ENCODE results near the gene SLC25A21. TPM values are rescaled to one million over a fixed set of nuclear protein-coding genes. Genes with fewer than 3 reads are reported as not detected.
"Not testable (repeated sequence)": the region's sequence is repeated elsewhere in the genome, so short reads cannot be mapped to it uniquely, and the experiment has no call there.

The SLC25A21 gene
- total and polyA plus RNA-seq, 10 donors = 0.06 to 1.1 (median 0.22) TPM; not detected in 2

DNA sequence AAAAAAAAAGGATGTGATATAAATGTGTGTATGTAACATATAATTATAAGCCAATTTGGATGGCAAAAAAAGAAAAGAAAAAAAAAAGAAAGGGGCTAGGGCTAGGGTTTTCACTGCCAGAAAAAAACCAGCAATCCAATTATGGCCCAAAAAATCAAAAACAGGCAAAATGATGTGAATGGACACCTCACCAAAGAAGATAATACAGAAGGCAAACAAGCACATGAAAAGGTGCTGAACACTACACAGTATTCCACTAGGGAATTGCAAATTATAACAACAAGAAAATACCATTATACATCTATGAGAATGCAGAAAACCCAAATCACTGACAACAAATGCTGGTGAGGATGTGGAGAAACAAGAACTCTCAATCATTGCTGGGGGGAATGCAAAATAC, 13.3 kb upstream of the SLC25A21 start:
- TF ChIP-seq POLR2AphosphoS5 (IDR thresholded peaks at IDR 0.05) (no peak), POLR2A (IDR thresholded peaks at IDR 0.05) (no peak)
- TF ChIP-seq, protein P1, sequence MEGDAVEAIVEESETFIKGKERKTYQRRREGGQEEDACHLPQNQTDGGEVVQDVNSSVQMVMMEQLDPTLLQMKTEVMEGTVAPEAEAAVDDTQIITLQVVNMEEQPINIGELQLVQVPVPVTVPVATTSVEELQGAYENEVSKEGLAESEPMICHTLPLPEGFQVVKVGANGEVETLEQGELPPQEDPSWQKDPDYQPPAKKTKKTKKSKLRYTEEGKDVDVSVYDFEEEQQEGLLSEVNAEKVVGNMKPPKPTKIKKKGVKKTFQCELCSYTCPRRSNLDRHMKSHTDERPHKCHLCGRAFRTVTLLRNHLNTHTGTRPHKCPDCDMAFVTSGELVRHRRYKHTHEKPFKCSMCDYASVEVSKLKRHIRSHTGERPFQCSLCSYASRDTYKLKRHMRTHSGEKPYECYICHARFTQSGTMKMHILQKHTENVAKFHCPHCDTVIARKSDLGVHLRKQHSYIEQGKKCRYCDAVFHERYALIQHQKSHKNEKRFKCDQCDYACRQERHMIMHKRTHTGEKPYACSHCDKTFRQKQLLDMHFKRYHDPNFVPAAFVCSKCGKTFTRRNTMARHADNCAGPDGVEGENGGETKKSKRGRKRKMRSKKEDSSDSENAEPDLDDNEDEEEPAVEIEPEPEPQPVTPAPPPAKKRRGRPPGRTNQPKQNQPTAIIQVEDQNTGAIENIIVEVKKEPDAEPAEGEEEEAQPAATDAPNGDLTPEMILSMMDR (IDR thresholded peaks at IDR 0.05 in 8 of 11, conservative IDR thresholded peaks at IDR 0.05 in 3 of 11) = no peak
- intact Hi-C loops (cut with DNase I; ENCODE audit: low total_unique reads) = no loop called here
- no peak overlapping the region for H3K4me3 ChIP-seq

DNA sequence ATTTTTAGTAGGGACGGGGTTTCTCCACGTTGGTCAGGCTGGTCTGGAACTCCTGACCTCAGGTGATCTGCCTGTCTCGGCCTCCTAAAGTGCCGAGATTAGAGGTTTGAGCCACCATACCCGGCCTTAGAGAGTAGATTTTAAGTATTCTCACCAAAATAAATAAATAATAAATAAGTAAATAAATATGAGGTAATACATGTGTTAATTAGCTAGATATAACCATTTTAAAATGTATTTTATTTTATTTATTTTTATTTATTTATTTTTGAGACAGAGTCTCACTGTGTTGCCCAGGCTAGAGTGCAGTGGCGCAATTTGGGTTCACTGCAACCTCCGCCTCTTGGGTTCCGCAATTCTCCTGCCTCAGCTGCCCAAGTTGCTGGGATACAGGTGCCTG, 12.1 kb upstream of the SLC25A21 start:
- H3K27ac ChIP-seq; H3K4me1 ChIP-seq; H3K9me3 ChIP-seq; DNase-seq; H3K27me3 ChIP-seq (replicated peaks in 1 of 7); H3K4me3 ChIP-seq; H3K36me3 ChIP-seq; intact Hi-C loops (cut with DNase I; ENCODE audit: low total_unique reads): not testable (repeated sequence)
- WGBS, 5 donors = 80 to 91% (median 84%) methylated on average over 8 of the region's 8 CpGs

More for the DNA sequence above, 13.3 kb upstream of the SLC25A21 start:
- H3K27ac ChIP-seq = no peak overlapping the region
- H3K9me3 ChIP-seq = peaks cover 0 to 4% (median 0%) of the 10 kb centered on the region in 8 donors
- no peak for DNase-seq
- no peaks in the 10 kb centered on the region for H3K27me3 ChIP-seq (replicated peaks in 1 of 7)
- H3K36me3 ChIP-seq = no peaks in the 10 kb centered on the region
- no peaks in the 10 kb centered on the region for H3K4me1 ChIP-seq

DNA sequence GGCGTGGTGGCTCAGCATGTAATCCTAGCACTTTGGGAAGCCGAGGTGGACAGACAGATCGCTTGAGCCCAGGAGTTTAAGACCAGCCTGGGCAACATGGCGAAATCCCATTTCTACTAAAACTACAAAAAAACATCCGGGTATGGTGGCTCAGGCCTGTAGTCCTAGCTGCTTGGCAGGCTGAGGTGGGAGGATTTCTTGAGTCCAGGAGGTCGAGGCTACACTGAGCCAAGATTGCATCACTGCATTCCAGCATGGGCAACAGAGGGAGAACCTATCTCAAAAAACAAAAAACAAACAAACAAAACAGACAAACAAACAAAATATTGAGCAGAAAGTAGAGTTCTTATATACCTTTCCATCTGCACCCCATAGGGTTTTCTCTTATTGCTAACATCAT, 9.0 kb upstream of the SLC25A21 start:
- no peak overlapping the region for H3K4me3 ChIP-seq
- H3K9me3 ChIP-seq = no peaks in the 10 kb centered on the region
- no peak overlapping the region for H3K27ac ChIP-seq
- intact Hi-C loops (cut with DNase I; ENCODE audit: low total_unique reads) = no loop called here
- no peak for TF ChIP-seq POLR2A (IDR thresholded peaks at IDR 0.05)
- no peak for TF ChIP-seq POLR2AphosphoS5 (IDR thresholded peaks at IDR 0.05)
- TF ChIP-seq, protein P1 (IDR thresholded peaks at IDR 0.05 in 8 of 11, conservative IDR thresholded peaks at IDR 0.05 in 3 of 11) = no peak
- 80 to 85% (median 82%) methylated on average over 6 of the region's 6 CpGs for WGBS, 5 donors
- no peak for DNase-seq
- no peaks in the 10 kb centered on the region for H3K4me1 ChIP-seq
- no peaks in the 10 kb centered on the region for H3K27me3 ChIP-seq (replicated peaks in 1 of 7)
- no peaks in the 10 kb centered on the region for H3K36me3 ChIP-seq

DNA sequence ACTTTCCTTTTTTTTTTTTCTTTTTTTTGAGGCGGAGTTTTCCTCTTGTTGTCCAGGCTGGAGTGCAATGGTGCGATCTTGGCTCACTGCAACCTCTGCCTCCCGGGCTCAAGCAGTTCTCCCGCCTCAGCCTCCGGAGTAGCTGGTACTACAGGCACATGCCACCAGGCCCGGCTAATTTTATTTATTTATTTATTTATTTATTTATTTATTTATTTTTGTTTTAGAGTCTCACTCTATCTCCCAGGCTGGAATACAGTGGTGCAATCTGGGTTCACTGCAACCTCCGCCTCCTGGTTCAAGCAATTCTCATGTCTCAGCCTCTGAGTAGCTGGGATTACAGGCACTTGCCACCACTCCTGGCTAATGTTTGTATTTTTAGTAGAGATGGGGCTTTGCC, 8.5 kb upstream of the SLC25A21 start:
- DNase-seq; H3K27me3 ChIP-seq (replicated peaks in 1 of 7); H3K4me1 ChIP-seq; H3K36me3 ChIP-seq; intact Hi-C loops (cut with DNase I; ENCODE audit: low total_unique reads); H3K9me3 ChIP-seq; H3K4me3 ChIP-seq; H3K27ac ChIP-seq: not testable (repeated sequence)
- WGBS, 5 donors = 93 to 98% (median 94%) methylated on average over 7 of the region's 7 CpGs

DNA sequence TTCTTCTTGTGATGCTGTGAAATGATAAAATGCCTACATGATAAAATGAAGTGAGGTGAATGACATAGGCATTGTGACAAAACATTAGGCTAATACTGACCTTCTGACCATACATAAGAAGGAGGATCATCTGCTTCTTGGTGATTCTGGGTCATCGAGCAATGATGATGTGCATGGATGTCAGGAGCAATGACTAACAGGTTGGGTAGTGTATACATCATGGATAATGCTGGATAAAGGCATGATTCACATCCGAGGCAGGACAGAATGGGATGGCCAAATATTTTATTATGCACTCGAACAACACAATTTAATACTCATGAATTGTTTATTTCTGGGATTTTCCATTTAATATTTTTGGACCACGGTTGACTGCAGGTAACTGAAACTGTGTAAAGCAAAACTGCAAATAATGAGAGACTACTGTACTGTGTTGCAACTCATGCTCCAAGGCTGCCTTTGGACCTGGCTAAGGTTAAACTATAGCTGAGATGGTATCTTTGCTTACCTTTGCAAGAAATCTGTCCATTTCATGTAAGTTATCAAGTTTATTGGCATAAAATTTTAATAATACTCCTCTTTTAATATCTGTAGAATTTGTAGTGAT, 7.6 kb upstream of the SLC25A21 start:
- Histone ChIP-seq H3K4me1 (no peaks in the 10 kb centered on the region), H3K27ac (no peak overlapping the region), H3K4me3 (no peak overlapping the region), H3K27me3 (replicated peaks in 1 of 7) (no peaks in the 10 kb centered on the region), H3K36me3 (no peaks in the 10 kb centered on the region), H3K9me3 (no peaks in the 10 kb centered on the region)
- no peak for TF ChIP-seq POLR2AphosphoS5 (IDR thresholded peaks at IDR 0.05)
- TF ChIP-seq, protein P1 (IDR thresholded peaks at IDR 0.05 in 8 of 11, conservative IDR thresholded peaks at IDR 0.05 in 3 of 11) = no peak
- TF ChIP-seq POLR2A (IDR thresholded peaks at IDR 0.05) = no peak
- intact Hi-C loops (cut with DNase I; ENCODE audit: low total_unique reads) = no loop called here
- no peak for DNase-seq
- WGBS, 5 donors = 77 to 90% (median 85%) methylated on average over 4 of the region's 4 CpGs
